Psoas muscle (tissue), 8 donors: ENCODE data around the gene AIF1. TPM values are rescaled to one million over a fixed set of nuclear protein-coding genes. Genes with fewer than 3 reads are reported as not detected.
"Not testable (repeated sequence)": the region's sequence is repeated elsewhere in the genome, so short reads cannot be mapped to it uniquely, and the experiment has no call there.

Experiments
- ATAC-seq, 4 donors: fragments of 200-7000 bp; cut with Tn5 transposase; one replicate each; pipeline ENCODE4 v1.9.1; 2020; ENCODE audit warnings: moderate library complexity in 3 of 4, mild to moderate bottlenecking in 2 of 4
- DNase-seq, 2 donors: peaks; one replicate each; pipeline ENCODE4 v3.0.0-alpha.2; 2020
- H3K27ac ChIP-seq: fragments of 200-600 bp; one replicate; pipeline ENCODE4 v1.8.0; 2022
- H3K27me3 ChIP-seq, 3 donors: fragments of 200-600 bp in 1 of 3; one replicate each; pipeline versions ENCODE4 v1.6.1 to v1.8.0; 2013 to 2022; ENCODE audit warnings: low read length in 2 of 3, mild to moderate bottlenecking in 2 of 3, moderate library complexity in 1 of 3; ENCODE audit not compliant: insufficient read depth in 3 of 3
- H3K36me3 ChIP-seq, 2 donors: fragments of 200-600 bp in 1 of 2; one replicate each; pipeline versions ENCODE4 v1.6.1 to v1.8.0; 2013 to 2022; ENCODE audit warnings: low read depth in 1 of 2, mild to moderate bottlenecking in 1 of 2, moderate library complexity in 1 of 2; ENCODE audit not compliant: insufficient read depth in 1 of 2
- H3K4me1 ChIP-seq: fragments of 200-600 bp; one replicate; pipeline ENCODE4 v1.8.0; 2022
- H3K4me3 ChIP-seq: fragments of 200-600 bp; one replicate; pipeline ENCODE4 v1.8.0; 2022; ENCODE audit warnings: mild to moderate bottlenecking
- H3K9me3 ChIP-seq: fragments of 200-600 bp; one replicate; pipeline ENCODE4 v1.8.0; 2022
- CTCF ChIP-seq: fragments of 200-600 bp; IDR thresholded peaks from one replicate; pipeline ENCODE4 v1.8.0; 2022; ENCODE audit warnings: antibody characterized with exemption
- WGBS, 3 donors: extraction: QIAGEN DNeasy Blood & Tissue Kit; methylation state at CpG; one replicate each; pipeline versions ENCODE4 v1.1.6 to v1.1.7; 2013; 5-methylcytosine and 5-hydroxymethylcytosine counted together
- intact Hi-C, 2 donors: fragments of 100-400 bp; cut with DNase I; formaldehyde crosslinking; loops; one replicate each; pipeline versions ENCODE4 v1.11.0 to v1.14.2; 2022
- polyA plus RNA-seq, 3 donors: library from polyadenylated mRNA; stranded (reverse); fragments of 200-250 nt; gene quantifications; one replicate each; pipeline ENCODE4 v1.2.3, GENCODE V29; 2013
- total RNA-seq, 4 donors: library from RNA; stranded (reverse); fragmentation: NEBNext Ultra II Directional in 2 of 4; extraction: Animal tissue kit (Norgen Biotek cat#: 25700) in 2 of 4; gene quantifications; one replicate each; pipeline versions ENCODE4 v1.2.1 to v1.2.4, GENCODE V29; 2021 to 2023
- donor health status: healthy with polysubstance abuse.
- donor health status: DM: no; HTN: no; CAD: no; lungs with moderate emphysema.
- donor health status: Bipolar disorder and iron deficiency.
- donor health status: healthy.
- donor health status: DM: yes; HTN: yes; CAD: no.
- donor health status: DM: no; HTN: no; CAD: no.
- donor health status: DM: no; HTN: no; CAD: no.
- donor health status: DM: yes; HTN: yes; CAD: no.

Gene AIF1
- total and polyA plus RNA-seq, 7 donors = 2.6 to 11.3 (median 4.9) TPM

- ATAC-seq (no peak), DNase-seq (no peak)
- intact Hi-C loops = no loop called here
- Histone ChIP-seq H3K27ac (no peak overlapping the region), H3K36me3 (no peaks in the 10 kb centered on the region), H3K4me1 (no peaks in the 10 kb centered on the region), H3K27me3 (no peaks in the 10 kb centered on the region), H3K4me3 (no peak overlapping the region), H3K9me3 (no peaks in the 10 kb centered on the region)
- 48 to 64% (median 55%) methylated on average over 9 of the region's 9 CpGs for WGBS, 3 donors
- TF ChIP-seq CTCF = no peak
Observed at GRCh38 chr6:31586599-31587281, 28.3 kb upstream of the AIF1 start.

- TF ChIP-seq CTCF = no peak
- no peaks in the 10 kb centered on the region for H3K27me3 ChIP-seq
- no peak overlapping the region for H3K27ac ChIP-seq
- H3K4me3 ChIP-seq = no peak overlapping the region
- H3K9me3 ChIP-seq = no peaks in the 10 kb centered on the region
- intact Hi-C loops = no loop called here
- no peaks in the 10 kb centered on the region for H3K4me1 ChIP-seq
- ATAC-seq (no peak), DNase-seq (no peak)
- no peaks in the 10 kb centered on the region for H3K36me3 ChIP-seq
- WGBS, 3 donors = 65 to 68% (median 66%) methylated on average over 11 to 12 of the region's 12 CpGs
Observed at GRCh38 chr6:31587791-31588777, 26.9 kb upstream of the AIF1 start.

GRCh38 chr6:31588871-31589650 is 26.0 kb upstream of the AIF1 start:
- Histone ChIP-seq H3K27ac (no peak overlapping the region), H3K4me3 (no peak overlapping the region), H3K4me1 (no peaks in the 10 kb centered on the region), H3K27me3 (no peaks in the 10 kb centered on the region), H3K9me3 (no peaks in the 10 kb centered on the region), H3K36me3 (no peaks in the 10 kb centered on the region)
- intact Hi-C loops = no loop called here
- TF ChIP-seq CTCF = no peak
- DNase-seq = no peak
- no peak for ATAC-seq
- WGBS, 3 donors = 32 to 36% (median 35%) methylated on average over 9 of the region's 9 CpGs

GRCh38 chr6:31590691-31591090 is 24.3 kb upstream of the AIF1 start:
- ATAC-seq, DNase-seq, H3K27ac ChIP-seq, H3K27me3 ChIP-seq, H3K36me3 ChIP-seq, H3K9me3 ChIP-seq, intact Hi-C loops, H3K4me3 ChIP-seq, H3K4me1 ChIP-seq: not testable (repeated sequence)
- WGBS, 3 donors = 77 to 83% (median 82%) methylated on average over 5 of the region's 5 CpGs

GRCh38 chr6:31592396-31592771 is 22.6 kb upstream of the AIF1 start:
- ATAC-seq (no peak), DNase-seq (no peak)
- Histone ChIP-seq H3K4me3 (no peak overlapping the region), H3K4me1 (no peaks in the 10 kb centered on the region), H3K27me3 (no peaks in the 10 kb centered on the region), H3K9me3 (no peaks in the 10 kb centered on the region), H3K27ac (no peak overlapping the region), H3K36me3 (no peaks in the 10 kb centered on the region)
- WGBS, 3 donors = 85 to 91% (median 89%) methylated on average over 7 of the region's 7 CpGs
- TF ChIP-seq CTCF = no peak
- intact Hi-C loops = no loop called here
